HG03159 (cell line): Measurements from ENCODE around the gene ETFDH.
"Not testable (repeated sequence)": the region's sequence is repeated elsewhere in the genome, so short reads cannot be mapped to it uniquely, and the experiment has no call there.

Experiments
- ATAC-seq: cut with Tn5 transposase; IDR thresholded peaks from one replicate; pipeline ENCODE4 v1.9.1; 2021; ENCODE audit warnings: mild to moderate bottlenecking, moderate library complexity; ENCODE audit not compliant: unreplicated experiment

Gene ETFDH

GRCh38 chr4:158671915-158672806, at the start of gene ETFDH:
ETFDH (plus strand) TSS chr4:158672296; CDS start chr4:158672457, 161 bp downstream.
- peak; percentile 87 for ATAC-seq

GRCh38 chr4:158624889-158625478, 47.1 kb upstream of the ETFDH start:
- peak; percentile 88 for ATAC-seq

GRCh38 chr4:158625544-158625943, 46.6 kb upstream of the ETFDH start:
- no peak for ATAC-seq

GRCh38 chr4:158630893-158631292, 41.2 kb upstream of the ETFDH start:
- ATAC-seq = no peak

GRCh38 chr4:158636619-158637018, 35.5 kb upstream of the ETFDH start:
- ATAC-seq = no peak

GRCh38 chr4:158644356-158644755, 27.7 kb upstream of the ETFDH start:
- no peak for ATAC-seq

GRCh38 chr4:158644760-158645159, 27.3 kb upstream of the ETFDH start:
- ATAC-seq = no peak

- no peak for ATAC-seq
Observed at GRCh38 chr4:158649111-158649680, 22.9 kb upstream of the ETFDH start.

GRCh38 chr4:158652920-158653319, 19.2 kb upstream of the ETFDH start:
- ATAC-seq = no peak

- ATAC-seq = no peak
Observed at GRCh38 chr4:158656439-158656838, 15.7 kb upstream of the ETFDH start.

- ATAC-seq = no peak
Observed at GRCh38 chr4:158657291-158657690, 14.8 kb upstream of the ETFDH start.

GRCh38 chr4:158663255-158663654, 8.8 kb upstream of the ETFDH start:
- ATAC-seq = not testable (repeated sequence)

- ATAC-seq = not testable (repeated sequence)
Observed at GRCh38 chr4:158663707-158664625, 8.1 kb upstream of the ETFDH start.

GRCh38 chr4:158664806-158665205, 7.3 kb upstream of the ETFDH start:
- no peak for ATAC-seq

- no peak for ATAC-seq
Observed at GRCh38 chr4:158666892-158667291, 5.2 kb upstream of the ETFDH start.

GRCh38 chr4:158667651-158668198, 4.4 kb upstream of the ETFDH start:
- no peak for ATAC-seq

GRCh38 chr4:158669310-158669709, 2.8 kb upstream of the ETFDH start:
- no peak for ATAC-seq

GRCh38 chr4:158670975-158671664, 976 bp upstream of the ETFDH start:
- peak; percentile 26 for ATAC-seq

- peak; percentile 2 for ATAC-seq
Observed at GRCh38 chr4:158671665-158671914, 506 bp upstream of the ETFDH start, which contains the start of gene C4orf46. C4orf46 (minus strand) TSS chr4:158671887; CDS start chr4:158671801, 86 bp downstream.

- ATAC-seq = no peak
Observed at GRCh38 chr4:158673633-158674032, 1.5 kb downstream of the ETFDH start.
